GM12878 (cell line): ENCODE results near the gene FOXK1. TPM values are rescaled to one million over a fixed set of nuclear protein-coding genes. Genes with fewer than 3 reads are reported as not detected.
A peak's percentile ranks its signal among the peaks of the same experiment; 100 is the strongest.

Experiments
- ATAC-seq: fragments of 200-7000 bp; cut with Tn5 transposase; 3 replicates; pipeline ENCODE4 v1.9.1; 2020; ENCODE audit warnings: mild to moderate bottlenecking, moderate library complexity
- BruUV-seq: library from RNA; stranded (reverse); fragments of 400-500 nt; replicated peaks from 2 replicates; lab custom pipeline; 2021; lab: Mats Ljungman, UMichigan
- CTCF ChIA-PET: fragments of 300-600 bp; sonication (Branson Sonifier 250); formaldehyde crosslinking; extraction: SDS; loops from one replicate; lab custom pipeline; 2021; ENCODE audit warnings: inconsistent platforms; lab: Yijun Ruan, JAX
- POLR2A ChIA-PET: fragments of 350-600 bp; formaldehyde crosslinking; extraction: SDS; loops from one replicate; lab custom pipeline; 2021; ENCODE audit warnings: inconsistent platforms; lab: Charles Lee
- RAD21 ChIA-PET: fragments of 300-600 bp; sonication (Branson Sonifier 250); formaldehyde crosslinking; loops from one replicate; lab custom pipeline; 2023; ENCODE audit warnings: antibody characterized with exemption; ENCODE audit not compliant: unreplicated experiment; lab: Charles Lee
- SMC1A ChIA-PET: fragments of 300-600 bp; sonication (Branson Sonifier 250); formaldehyde crosslinking; loops from one replicate; lab custom pipeline; 2023; ENCODE audit not compliant: unreplicated experiment, uncharacterized antibody; lab: Charles Lee
- DNase-seq: peaks from one replicate; pipeline ENCODE4 v3.0.0-alpha.2; 2011; ENCODE audit warnings: low read depth, low spot score
- FAIRE-seq: peaks from 3 replicates; lab custom pipeline; 2011; peaks lifted over from hg19 to GRCh38; lab: Jason Lieb, UNC
- H2AFZ ChIP-seq: 2 replicates; pipeline ENCODE4 v1.6.0; 2011; ENCODE audit warnings: low read depth, low read length, control low read depth; ENCODE audit not compliant: control insufficient read depth
- H3K27ac ChIP-seq: 2 replicates; pipeline ENCODE4 v1.5.1; 2011; ENCODE audit warnings: control low read depth; ENCODE audit not compliant: control insufficient read depth, insufficient read depth
- H3K27me3 ChIP-seq, 2 experiments: replicated peaks in 1 of 2; 2 replicates each; pipeline versions ENCODE4 v1.6.0 to v1.6.1; 2011; ENCODE audit warnings: low read length in 1 of 2; ENCODE audit not compliant: control insufficient read depth in 2 of 2, insufficient read depth in 2 of 2
- H3K36me3 ChIP-seq, 2 experiments: 2 replicates each; pipeline ENCODE4 v1.5.1; 2011; ENCODE audit warnings: low read length in 1 of 2; ENCODE audit not compliant: control insufficient read depth in 2 of 2, insufficient read depth in 2 of 2
- H3K4me1 ChIP-seq: 2 replicates; pipeline ENCODE4 v1.6.1; 2011; ENCODE audit warnings: mild to moderate bottlenecking, low read length, moderate library complexity, mixed read lengths; ENCODE audit not compliant: control insufficient read depth, insufficient read depth
- H3K4me2 ChIP-seq: 2 replicates; pipeline ENCODE4 v1.6.0; 2011; ENCODE audit warnings: control low read depth; ENCODE audit not compliant: control insufficient read depth, insufficient read depth
- H3K4me3 ChIP-seq: fragments of 200-600 bp; sonication (generic); 2 replicates; pipeline ENCODE4 v1.5.1; 2016
- H3K79me2 ChIP-seq: 2 replicates; pipeline ENCODE4 v1.6.0; 2011; ENCODE audit warnings: low read length; ENCODE audit not compliant: control insufficient read depth, insufficient read depth
- H3K9ac ChIP-seq: 2 replicates; pipeline ENCODE4 v1.8.0; 2011; ENCODE audit warnings: low read length, control low read depth, mixed read lengths; ENCODE audit not compliant: control insufficient read depth, insufficient read depth
- H3K9me3 ChIP-seq: replicated peaks from 3 replicates; pipeline ENCODE4 v1.5.1; 2011; ENCODE audit warnings: mild to moderate bottlenecking, low read length; ENCODE audit not compliant: control insufficient read depth, insufficient read depth
- H4K20me1 ChIP-seq: 2 replicates; pipeline ENCODE4 v1.6.0; 2011; ENCODE audit not compliant: control insufficient read depth, insufficient read depth
- BCL11A ChIP-seq: IDR thresholded peaks from 2 replicates; pipeline ENCODE4 v1.6.1; 2011; ENCODE audit warnings: low read depth, low read length
- CBFB ChIP-seq: IDR thresholded peaks from 2 replicates; pipeline ENCODE4 v1.6.1; 2016; ENCODE audit warnings: antibody characterized with exemption, low read depth
- CHD1 ChIP-seq: IDR thresholded peaks from 2 replicates; pipeline ENCODE4 v1.6.1; 2012; ENCODE audit warnings: low read depth, low read length, improper control_type of control experiment
- HDAC2 ChIP-seq: fragments of 200-600 bp; sonication (generic); IDR thresholded peaks from 2 replicates; pipeline ENCODE4 v1.6.1; 2017
- NFIC ChIP-seq: IDR thresholded peaks from 2 replicates; pipeline ENCODE4 v1.6.1; 2012; ENCODE audit warnings: low read depth, mild to moderate bottlenecking, inconsistent platforms, low read length, moderate library complexity
- NRF1 ChIP-seq: conservative IDR thresholded peaks from 2 replicates; pipeline ENCODE4 v1.6.1; 2011; ENCODE audit warnings: mild to moderate bottlenecking, low read depth, low read length, improper control_type of control experiment
- PML ChIP-seq: IDR thresholded peaks from 2 replicates; pipeline ENCODE4 v1.6.1; 2012; ENCODE audit warnings: low read length, inconsistent platforms
- POLR2AphosphoS2 ChIP-seq: IDR thresholded peaks from 2 replicates; pipeline ENCODE4 v1.6.1; 2011; ENCODE audit warnings: low read depth, mild to moderate bottlenecking, low read length, improper control_type of control experiment, moderate library complexity
- POLR2AphosphoS5 ChIP-seq: IDR thresholded peaks from 2 replicates; pipeline ENCODE4 v1.6.1; 2011; ENCODE audit warnings: mild to moderate bottlenecking, low read length, inconsistent platforms
- SMAD5 ChIP-seq: IDR thresholded peaks from 2 replicates; pipeline ENCODE4 v1.6.1; 2016; ENCODE audit warnings: antibody characterized with exemption, low read depth
- YY1 ChIP-seq: IDR thresholded peaks from 2 replicates; pipeline ENCODE4 v1.6.1; 2011; ENCODE audit warnings: low read depth, mild to moderate bottlenecking, low read length
- WGBS: methylation state at CpG from one replicate; pipeline ENCODE4 v1.1.6; 2016; ENCODE audit warnings: low lambda C conversion rate; ENCODE audit not compliant: insufficient replicate concordance, insufficient coverage; ENCODE audit errors: missing lambda C conversion rate; 5-methylcytosine and 5-hydroxymethylcytosine counted together
- in situ Hi-C: fragments of 300-500 bp; cut with MboI; formaldehyde crosslinking; loops from 9 replicates; pipeline ENCODE4 v1.14.3; 2018; ENCODE audit warnings: mixed read lengths
- intact Hi-C: fragments of 100-400 bp; cut with micrococcal nuclease; formaldehyde crosslinking; loops from one replicate; pipeline ENCODE4 v1.14.2; 2022; ENCODE audit not compliant: unreplicated experiment
- polyA plus RNA-seq, 11 experiments: library from polyadenylated mRNA; depleted of rRNA in 4 of 11; unstranded in 6 of 11; stranded (reverse) in 5 of 11; fragments of >200 nt; fragmentation: Nextera tagmentation in 4 of 11; fragmentation: Illumina TruSeq in 1 of 11; extraction: Ambion mirVana in 4 of 11; extraction: Trizol in 1 of 11; gene quantifications; 1 replicate in 1 of 11; 2 replicates in 10 of 11; pipeline versions ENCODE4 v1.2.1 to v1.2.3, GENCODE V29; 2011 to 2016; ENCODE audit warnings: inconsistent platforms in 2 of 11, missing spikeins in 2 of 11, low read depth in 1 of 11
- total RNA-seq, 4 experiments: library from RNA; depleted of rRNA in 3 of 4; stranded (reverse); fragments of >200 nt in 3 of 4; fragmentation: Illumina TruSeq in 1 of 4; extraction: Trizol in 1 of 4; gene quantifications; 2 replicates each; pipeline versions ENCODE4 v1.2.1 to v1.2.3, GENCODE V29; 2013 to 2021
- TF ChIP-seq, protein P1 (sequence below): fragments of 450-650 bp; formaldehyde crosslinking; IDR thresholded peaks from 2 replicates; pipeline ENCODE4 v1.5.0; 2022; ENCODE audit warnings: mild to moderate bottlenecking, missing genetic modification characterization

FOXK1 gene
- total and polyA plus RNA-seq, 10 of the 15 experiments (the other 5 are each of a cell fraction or from before 2014, with no cell fraction given), result 0.24 to 31.8 (median 4.5) TPM

DNA sequence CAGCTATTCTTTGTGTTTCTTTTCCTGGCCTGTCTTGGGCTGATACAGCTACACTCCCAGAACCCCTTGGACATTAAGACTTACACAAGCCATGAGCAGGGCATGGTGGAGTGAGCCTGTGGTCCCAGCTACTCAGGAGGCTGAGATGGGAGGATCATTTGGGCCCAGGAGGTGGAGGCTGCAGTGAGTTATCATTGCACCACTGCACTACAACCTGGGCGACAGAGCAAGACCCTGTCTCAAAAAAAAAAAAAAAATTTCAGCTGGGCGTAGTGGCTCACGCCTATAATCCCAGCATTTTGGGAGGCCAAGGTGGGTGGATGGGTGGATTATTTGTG lies 13.6 kb upstream of the FOXK1 start:
- Histone ChIP-seq H3K4me3 (no peak overlapping the region), H3K4me2 (no peak overlapping the region), H3K9me3 (no peaks in the 10 kb centered on the region), H2AFZ (no peak overlapping the region), H3K27ac (no peak overlapping the region), H3K79me2 (no peaks in the 10 kb centered on the region), H3K9ac (no peak overlapping the region), H3K36me3 (no peaks in the 10 kb centered on the region), H4K20me1 (no peaks in the 10 kb centered on the region), H3K27me3 (no peaks in the 10 kb centered on the region), H3K4me1 (no peaks in the 10 kb centered on the region)
- no TSS peak for BruUV-seq
- ATAC-seq (no peak), DNase-seq (no peak), FAIRE-seq (no peak)
- 88% methylated on average over 2 of the region's 3 CpGs for WGBS
- in situ Hi-C loops (no loop called here), intact Hi-C loops (no loop called here)
- CTCF ChIA-PET, result no interaction called here
- TF ChIP-seq CBFB, result no peak
- no peak for TF ChIP-seq NRF1
- TF ChIP-seq NFIC, result no peak
- TF ChIP-seq SMAD5, result no peak
- TF ChIP-seq CHD1, result no peak
- TF ChIP-seq PML, result no peak
- TF ChIP-seq BCL11A, result no peak
- SMC1A ChIA-PET, result interaction anchor here (0.6 kb wide), 1 partner anchor 15 kb away, joined by 4 read pairs; no protein-coding TSS in a partner anchor
- POLR2A ChIA-PET, result no interaction called here
- RAD21 ChIA-PET, result no interaction called here

DNA sequence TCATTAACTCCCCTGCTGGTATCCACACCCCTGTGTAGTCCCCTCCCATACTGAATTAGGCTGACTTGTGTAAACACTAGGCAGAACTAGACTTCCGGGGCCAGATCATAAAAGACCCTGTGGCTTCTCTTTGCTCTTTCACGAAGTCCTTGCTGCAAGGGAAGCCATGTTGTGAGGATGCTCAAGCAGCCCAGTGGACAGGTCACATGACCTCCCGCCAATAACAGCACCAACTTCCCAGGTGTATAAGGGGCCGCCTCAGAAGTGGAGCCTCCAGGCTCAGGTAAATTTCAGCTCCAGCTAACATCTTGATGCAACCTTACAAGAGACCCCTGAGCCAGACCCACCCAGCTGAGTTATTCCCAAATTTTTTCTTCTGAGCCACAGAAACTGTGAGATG lies 11.3 kb upstream of the FOXK1 start:
- no peak overlapping the region for H3K4me2 ChIP-seq
- intact Hi-C loops, result no loop called here
- no peaks in the 10 kb centered on the region for H3K79me2 ChIP-seq
- no peak for FAIRE-seq
- H2AFZ ChIP-seq, result no peak overlapping the region
- no peak overlapping the region for H3K9ac ChIP-seq
- H3K9me3 ChIP-seq, result no peaks in the 10 kb centered on the region; the same call in 2 of the 3 replicates
- ChIA-PET CTCF (interaction anchor here (0.6 kb wide), 1 partner anchor 70 kb away, joined by 5 read pairs; no protein-coding TSS in a partner anchor), RAD21 (no interaction called here), POLR2A (no interaction called here), SMC1A (no interaction called here)
- no peaks in the 10 kb centered on the region for H3K4me1 ChIP-seq
- in situ Hi-C loops, result no loop called here
- ATAC-seq, result no peak
- H4K20me1 ChIP-seq, result no peaks in the 10 kb centered on the region
- no peak for TF ChIP-seq HDAC2
- 0 out of 2 replicates have a peak, but pooled peaks have one; percentile 12 for TF ChIP-seq YY1
- TF ChIP-seq, protein P1, sequence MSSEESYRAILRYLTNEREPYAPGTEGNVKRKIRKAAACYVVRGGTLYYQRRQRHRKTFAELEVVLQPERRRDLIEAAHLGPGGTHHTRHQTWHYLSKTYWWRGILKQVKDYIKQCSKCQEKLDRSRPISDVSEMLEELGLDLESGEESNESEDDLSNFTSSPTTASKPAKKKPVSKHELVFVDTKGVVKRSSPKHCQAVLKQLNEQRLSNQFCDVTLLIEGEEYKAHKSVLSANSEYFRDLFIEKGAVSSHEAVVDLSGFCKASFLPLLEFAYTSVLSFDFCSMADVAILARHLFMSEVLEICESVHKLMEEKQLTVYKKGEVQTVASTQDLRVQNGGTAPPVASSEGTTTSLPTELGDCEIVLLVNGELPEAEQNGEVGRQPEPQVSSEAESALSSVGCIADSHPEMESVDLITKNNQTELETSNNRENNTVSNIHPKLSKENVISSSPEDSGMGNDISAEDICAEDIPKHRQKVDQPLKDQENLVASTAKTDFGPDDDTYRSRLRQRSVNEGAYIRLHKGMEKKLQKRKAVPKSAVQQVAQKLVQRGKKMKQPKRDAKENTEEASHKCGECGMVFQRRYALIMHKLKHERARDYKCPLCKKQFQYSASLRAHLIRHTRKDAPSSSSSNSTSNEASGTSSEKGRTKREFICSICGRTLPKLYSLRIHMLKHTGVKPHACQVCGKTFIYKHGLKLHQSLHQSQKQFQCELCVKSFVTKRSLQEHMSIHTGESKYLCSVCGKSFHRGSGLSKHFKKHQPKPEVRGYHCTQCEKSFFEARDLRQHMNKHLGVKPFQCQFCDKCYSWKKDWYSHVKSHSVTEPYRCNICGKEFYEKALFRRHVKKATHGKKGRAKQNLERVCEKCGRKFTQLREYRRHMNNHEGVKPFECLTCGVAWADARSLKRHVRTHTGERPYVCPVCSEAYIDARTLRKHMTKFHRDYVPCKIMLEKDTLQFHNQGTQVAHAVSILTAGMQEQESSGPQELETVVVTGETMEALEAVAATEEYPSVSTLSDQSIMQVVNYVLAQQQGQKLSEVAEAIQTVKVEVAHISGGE (CRISPR knock-in tag), result no peak
- no peak for TF ChIP-seq POLR2AphosphoS2
- no peak for TF ChIP-seq POLR2AphosphoS5
- H3K36me3 ChIP-seq, result no peaks in the 10 kb centered on the region
- BruUV-seq, result no TSS peak
- H3K27me3 ChIP-seq, result no peaks in the 10 kb centered on the region
- no peak for DNase-seq
- H3K4me3 ChIP-seq, result no peak overlapping the region
- 64% methylated on average over 4 of the region's 4 CpGs for WGBS
- H3K27ac ChIP-seq, result no peak overlapping the region
